ENCODE measurements around the gene FMNL2.

Gene FMNL2

DNA sequence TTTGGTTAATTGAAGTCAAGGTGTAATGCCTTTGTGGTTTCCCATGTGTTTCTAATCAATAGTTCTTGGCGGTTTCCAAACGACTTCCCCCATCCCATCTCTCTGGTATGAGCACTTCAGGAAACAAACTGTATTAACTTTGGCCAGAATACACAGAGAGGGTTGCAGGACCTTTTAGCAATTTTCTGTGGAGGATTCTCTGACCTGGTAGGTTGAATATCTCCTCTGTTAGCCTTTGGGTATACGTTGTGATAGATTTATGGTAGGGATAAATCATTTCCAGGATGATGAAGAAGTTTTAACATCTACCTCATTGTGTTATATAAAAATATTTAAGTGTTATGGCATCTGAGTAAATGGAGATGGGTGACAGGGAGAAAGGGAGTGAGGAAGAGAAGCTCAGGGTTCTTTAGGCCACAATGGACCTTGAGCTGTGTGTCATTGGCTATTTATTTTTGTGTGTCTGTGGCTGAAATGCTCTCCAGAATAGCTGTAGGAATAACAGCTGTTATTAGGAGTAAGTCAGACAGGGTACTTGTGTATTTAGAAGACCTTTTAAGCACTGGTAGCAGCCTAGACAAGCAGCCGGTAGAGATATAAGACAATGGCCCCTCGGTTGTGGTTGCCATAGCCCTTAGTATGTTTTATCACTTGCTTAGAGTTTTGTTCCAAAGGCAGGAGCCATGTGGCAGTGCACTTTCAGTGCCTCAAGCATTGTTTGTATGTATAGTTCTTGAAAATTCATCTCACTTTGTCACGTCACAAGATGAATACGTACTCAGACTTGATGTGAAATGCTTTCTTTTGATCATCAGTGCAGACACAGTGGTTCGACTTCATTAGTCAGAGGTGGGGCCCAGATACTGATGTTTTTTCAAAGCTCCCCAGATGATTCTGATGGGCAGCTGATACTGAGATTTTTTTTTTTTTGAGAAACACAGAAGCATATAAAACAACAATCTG lies 91.1 kb downstream of the FMNL2 start:
- DNase-seq (ENCODE audit: low read depth, low spot score) = no peak

DNA sequence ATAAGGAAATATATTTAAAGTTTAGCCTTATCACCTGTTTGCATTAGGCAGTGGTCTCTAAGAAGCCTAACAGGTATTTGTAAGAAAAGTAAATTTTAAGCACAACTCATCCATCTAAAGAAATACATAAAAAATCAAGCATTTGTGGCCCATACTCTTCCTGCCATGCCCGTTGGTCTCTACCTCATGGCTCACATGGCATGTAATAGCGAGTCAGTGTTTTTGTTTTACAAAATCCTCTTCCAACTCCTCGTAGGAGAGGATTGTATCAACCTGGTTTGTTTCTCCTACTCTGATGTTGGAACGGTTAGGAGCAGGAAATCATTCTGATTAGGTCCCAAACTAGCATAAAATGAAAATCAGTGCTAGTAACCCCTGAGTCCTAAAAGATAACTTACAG lies 91.8 kb downstream of the FMNL2 start:
- no peak for DNase-seq (ENCODE audit: low read depth, low spot score)

DNA sequence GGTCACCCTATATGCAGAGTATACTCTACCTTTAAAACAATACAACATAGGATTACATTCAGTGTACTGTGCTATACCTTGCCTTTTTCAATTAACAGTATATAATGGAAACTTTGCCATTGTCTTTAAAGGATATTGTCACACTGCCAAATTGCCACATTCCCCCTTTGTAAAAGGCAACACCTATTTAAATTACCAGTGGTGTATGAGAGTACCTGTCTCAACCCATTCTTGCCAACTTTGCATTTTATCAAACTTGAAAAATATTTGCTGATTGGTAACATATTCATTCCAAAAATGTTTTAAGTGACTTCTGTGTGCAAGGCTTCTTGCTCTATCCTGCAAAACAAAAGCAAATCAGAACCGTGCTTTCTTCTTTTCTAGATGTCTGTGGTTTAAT lies 92.9 kb downstream of the FMNL2 start:
- no peak for DNase-seq (ENCODE audit: low read depth, low spot score)

DNA sequence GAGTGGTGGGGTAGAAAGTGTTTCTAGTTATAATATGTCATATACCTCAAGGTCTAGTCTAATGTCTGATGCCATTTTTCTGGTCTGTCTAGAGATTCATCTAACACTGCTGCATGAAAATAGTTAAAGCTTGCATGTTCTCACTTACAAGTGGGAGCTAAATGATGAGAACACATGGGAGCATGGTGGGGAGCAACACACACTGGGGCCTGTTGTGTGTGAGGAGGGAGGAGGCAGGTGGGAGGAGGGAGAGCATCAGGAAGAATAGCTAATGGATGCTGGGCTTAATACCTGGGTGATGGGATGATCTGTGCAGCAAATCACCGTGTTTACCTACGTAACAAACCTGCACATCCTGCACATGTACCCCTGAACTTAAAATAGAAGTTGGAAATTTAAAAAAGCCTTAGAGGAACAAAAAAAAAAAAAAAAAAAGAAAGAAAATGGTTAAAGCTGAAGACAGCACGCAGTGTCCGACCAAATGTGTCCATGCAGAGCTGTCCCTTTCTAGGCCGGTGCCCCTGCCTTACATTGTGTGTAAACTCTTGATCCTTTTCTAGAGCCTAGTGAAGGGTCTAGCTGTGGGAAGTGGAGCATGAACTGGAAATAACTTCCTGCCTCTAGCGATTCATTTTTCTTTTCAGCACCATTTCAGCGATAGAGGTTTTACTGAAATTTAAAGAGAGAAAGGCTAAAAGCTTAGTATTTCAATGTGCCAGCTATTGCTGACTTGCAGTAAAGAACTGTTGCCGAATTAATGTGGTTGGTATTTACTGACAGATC lies 94.0 kb downstream of the FMNL2 start:
- no peak for DNase-seq (ENCODE audit: low read depth, low spot score)

DNA sequence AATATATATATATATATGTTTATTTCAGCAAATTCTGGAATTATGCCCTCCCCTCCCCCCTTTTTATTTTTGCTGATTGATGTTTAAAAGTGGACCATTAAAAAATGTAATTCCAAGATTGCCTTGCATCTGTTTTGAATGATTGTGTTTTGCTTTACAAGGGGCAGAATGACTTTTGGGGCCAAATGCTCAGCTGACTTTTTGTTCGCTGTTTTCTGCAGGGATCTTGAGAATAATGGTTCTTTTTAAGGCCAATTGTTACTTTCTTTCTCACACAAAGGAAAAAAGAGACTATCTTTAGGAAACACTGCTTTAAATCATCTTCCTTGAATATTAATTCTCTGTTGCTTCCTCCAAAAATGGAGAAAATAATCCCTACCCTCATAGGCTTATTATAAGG lies 95.9 kb downstream of the FMNL2 start:
- no peak for DNase-seq (ENCODE audit: low read depth, low spot score)

DNA sequence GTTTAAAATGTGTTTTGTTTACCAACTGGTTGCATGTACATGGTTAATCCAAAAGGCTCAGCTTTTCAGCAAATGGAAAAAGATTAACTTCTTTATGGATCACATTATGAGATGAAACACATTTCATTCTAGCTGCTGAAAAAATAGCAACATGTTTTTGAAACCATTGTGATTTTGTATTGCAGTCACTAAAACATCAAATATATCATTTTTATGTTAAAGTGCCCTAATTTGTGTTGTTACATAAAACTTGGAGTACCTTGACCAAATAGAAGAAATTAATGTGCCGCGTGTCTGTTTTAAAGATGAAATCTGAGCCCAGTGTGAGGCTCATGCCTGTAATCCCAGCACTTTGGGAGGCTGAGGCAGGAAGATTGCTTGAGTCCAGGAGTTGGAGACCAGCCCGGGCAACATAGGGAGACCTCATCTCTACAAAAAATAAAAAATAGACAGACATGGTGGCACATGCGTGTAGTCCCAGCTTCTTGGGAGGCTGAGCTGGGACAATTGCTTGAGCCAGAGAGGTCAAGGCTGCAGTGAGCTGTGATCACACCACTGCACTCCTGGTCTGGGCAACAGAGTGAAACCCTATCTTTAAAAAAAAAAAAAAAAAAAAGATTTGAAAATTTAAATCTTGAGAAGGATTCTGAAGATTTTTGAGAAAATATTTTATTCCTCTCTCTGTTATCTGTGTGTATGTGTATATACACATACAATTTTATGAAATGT lies 96.6 kb downstream of the FMNL2 start:
- no peak for DNase-seq (ENCODE audit: low read depth, low spot score)

DNA sequence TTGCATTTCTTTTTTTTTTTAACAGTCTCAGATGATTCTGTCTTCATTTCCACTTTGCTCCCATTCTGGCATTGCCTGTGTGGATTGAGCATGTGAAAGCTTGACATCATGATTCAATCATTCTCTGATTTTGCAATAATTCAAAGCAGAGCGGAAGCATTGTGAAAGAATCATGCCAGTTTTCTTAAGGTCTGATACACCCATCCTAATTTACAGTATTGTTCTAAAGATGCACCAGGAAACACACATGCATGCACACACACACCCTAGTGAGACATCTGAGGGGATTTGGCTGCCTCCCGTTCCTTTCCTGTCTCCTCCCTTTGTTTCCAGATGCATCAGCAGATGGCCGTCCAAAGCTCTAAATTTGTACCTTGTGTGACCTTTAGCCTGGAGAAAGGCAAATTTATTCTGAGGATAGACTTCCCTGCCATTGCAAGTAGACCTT lies 97.3 kb downstream of the FMNL2 start:
- no peak for DNase-seq (ENCODE audit: low read depth, low spot score)

DNA sequence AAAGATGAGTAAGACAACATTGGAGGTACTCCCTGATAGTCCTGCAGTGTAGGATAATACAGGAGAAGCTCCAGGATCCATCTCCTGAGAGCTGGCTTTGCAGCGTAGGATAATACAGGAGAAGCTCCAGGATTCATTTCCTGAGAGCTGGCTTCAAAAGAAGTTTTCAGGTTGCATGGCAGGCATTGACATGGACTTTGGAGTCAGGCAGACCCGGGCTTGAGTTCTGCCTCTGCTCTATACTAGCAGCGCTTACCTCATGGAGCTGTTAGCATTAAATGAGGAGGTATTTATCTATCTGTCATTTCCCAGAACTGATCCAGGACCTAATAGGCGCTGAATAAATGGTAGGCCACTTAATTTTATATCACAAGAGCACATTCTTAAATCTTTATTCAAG lies 97.8 kb downstream of the FMNL2 start:
- DNase-seq (ENCODE audit: low read depth, low spot score) = no peak

DNA sequence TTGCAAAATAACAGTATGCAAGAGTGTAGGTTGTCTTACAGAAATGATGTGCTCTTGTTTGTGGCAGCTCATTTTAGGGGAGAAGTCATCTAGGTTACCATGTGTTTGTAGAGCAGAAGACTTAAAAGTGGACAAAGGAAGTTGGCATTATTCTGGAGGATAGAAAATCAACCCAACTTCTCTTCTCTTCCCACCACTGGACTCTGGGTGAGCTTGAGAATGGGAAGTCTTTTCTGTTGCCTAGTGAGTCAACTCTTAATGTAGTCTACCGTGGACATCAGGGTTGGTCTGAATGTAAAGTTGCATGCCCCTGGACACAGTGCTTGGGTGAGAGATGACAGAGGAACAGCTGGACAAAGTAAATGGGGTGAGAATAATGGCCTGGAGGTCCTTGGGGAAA lies 98.3 kb downstream of the FMNL2 start:
- DNase-seq (ENCODE audit: low read depth, low spot score) = no peak

DNA sequence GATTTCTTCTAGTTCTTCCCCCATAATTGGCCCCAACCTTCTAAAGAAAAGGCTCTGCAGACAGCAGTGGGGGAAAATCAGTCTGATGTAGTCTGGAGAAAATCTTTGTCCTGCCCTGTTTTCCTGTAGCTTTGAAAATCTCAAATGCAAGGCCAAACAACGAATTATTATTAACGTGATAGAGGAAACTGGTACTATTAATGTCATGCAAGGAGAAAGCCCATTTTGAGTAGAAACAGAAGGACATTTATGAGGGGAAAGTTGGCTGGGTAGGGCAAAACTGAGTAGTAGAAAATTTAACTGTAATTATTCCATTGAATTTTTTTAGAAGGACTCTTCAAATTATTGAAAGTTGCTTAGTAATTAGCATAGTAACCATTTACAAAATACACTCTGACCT lies 98.8 kb downstream of the FMNL2 start:
- no peak for DNase-seq (ENCODE audit: low read depth, low spot score)

DNA sequence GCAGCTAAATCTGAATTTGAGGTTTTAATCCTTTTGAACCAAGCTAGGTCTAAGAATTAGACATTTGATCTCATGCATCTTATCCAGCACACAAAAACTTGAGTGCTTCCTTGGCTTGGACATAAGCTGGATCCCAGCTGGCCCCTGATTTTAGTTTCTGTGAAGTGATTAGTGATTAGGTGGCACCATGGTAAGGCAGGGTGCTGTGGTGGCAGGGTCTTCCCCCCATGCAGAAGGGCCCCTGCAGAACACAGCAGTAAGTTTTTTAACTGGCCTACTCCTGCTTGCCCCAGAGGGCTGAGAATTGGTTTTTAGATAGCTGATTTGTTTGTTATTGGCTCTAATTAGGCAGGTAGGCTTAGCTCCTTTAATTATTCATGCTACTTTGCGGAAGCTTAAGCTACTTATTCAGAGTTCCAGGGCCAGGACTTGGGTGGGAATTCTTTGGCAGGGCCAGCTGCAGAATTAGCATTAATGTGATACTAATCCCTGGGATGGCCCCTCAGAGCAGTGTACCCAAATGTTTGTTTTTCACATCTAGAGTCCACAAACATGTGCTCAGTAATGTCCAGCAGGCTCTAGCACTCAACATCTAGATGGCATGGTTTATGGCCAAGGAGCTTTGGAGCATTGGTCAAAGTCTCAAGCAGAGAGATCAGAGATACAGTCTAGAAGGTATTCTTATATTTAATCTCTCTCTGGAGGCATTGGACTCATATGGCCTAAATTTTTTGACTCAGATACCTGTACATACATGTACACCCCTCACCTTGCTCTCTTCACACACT lies 99.6 kb downstream of the FMNL2 start:
- no peak for DNase-seq (ENCODE audit: low read depth, low spot score)

DNA sequence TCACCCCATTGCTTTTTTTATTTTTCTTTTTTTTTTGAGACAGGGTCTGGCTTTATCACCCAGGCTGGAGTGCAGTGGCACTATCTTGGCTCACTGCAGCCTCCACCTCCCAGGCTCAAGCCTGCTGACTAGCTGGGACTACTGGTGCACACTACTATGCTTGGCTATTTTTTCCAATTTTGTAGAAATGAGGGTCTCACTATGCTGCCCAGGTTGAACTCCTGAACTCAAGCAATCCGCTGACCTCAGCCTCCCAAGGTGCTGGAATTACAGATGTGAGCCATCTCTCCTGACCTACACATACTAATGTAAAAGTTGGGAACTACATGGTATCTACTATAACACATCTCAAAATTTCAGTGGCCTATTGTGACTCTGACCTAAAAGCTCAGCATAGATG lies 101.2 kb downstream of the FMNL2 start:
- DNase-seq (ENCODE audit: low read depth, low spot score) = no peak

DNA sequence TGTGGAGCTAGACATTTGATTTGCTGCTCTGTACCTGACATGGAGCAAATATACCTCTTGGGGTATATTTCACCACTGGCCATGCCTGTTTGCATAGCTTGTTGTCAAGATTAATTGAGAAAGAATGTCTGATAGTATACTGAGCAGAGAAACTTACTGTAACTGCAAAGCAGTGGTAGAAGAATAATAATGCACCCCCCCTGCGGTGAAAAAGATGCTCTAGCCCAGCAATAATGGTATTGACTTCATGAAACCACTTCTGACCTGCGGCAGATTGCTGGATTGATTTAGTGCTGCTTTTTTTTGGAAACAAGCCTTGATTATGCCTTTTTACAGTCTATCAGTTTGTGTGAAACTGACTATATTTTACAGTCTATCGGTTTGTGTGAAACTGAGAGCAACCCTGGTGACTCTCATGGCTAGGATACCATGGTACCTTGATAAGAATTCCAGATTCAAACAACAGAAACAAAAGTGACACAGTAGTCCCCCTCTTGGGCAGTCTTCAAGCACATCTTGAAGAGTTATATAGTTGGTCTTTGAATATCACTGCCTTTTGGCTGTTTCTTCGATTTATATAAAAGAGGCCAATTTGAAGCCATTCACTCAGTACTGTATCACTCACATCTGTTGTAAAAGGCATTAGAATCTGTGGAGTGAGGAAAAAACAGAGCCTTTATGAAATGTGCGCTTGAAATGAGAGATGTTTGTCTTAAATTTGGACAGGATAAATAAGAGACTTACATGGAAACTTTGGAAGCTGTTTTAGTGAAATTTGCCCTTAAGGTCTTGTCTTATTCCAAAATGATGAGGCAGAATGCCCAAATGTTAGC lies 102.5 kb downstream of the FMNL2 start:
- DNase-seq (ENCODE audit: low read depth, low spot score) = no peak

DNA sequence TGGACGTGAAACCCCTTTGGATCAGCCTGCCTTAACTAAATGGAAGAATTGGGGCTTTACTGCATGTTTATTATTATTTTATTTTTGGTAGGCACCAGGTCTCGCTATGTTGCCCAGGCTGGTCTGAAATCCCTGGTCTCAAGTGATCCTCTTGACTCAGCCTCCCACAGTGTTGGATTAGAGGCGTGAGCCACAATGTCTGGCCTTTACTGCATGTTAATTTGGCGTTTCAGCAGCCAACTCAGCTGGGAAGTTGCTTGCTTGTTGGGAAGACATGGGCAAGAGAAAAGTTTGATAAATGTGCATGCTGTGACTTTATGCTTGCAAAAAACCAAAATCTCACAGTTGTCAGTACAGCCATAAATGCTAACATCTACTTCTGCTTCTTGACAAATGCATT lies 105.1 kb downstream of the FMNL2 start:
- no peak for DNase-seq (ENCODE audit: low read depth, low spot score)

DNA sequence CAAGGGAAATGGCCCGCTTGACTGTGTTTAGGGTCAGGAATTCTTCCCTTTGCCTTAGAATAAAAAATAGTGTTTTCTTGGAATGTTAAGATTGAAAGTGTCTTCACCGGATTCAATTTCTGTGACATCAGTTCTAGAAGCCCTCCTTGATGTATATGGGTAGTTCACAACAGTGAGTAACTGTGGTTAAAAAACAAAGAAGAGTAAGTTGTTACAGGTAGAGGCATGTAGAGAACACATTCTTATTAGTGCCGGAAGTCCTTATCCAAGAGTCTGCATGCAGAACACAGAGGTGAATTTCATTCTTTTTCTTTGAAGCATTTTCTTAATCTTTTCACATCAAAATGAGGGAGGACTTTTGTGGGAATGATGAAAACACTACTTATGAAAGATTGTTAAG lies 105.5 kb downstream of the FMNL2 start:
- no peak for DNase-seq (ENCODE audit: low read depth, low spot score)

DNA sequence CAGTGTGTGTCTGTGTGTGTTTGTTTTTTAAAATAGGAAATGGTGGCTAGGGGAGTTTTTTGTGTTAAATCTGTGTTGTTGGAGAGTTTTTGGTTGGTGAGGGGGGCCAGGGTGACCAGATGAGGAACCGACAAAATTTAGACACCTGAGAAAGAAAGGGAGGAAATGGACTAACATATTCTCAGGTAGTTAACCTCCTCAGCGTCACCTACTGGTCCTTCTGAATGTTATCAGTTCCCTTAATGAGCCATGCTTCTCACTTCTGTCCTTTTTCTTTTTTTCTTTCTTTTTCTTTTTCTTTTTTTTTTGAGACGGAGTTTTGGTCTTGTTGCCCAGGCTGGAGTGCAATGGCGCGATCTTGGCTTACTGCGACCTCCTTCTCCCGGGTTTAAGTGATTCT lies 107.0 kb downstream of the FMNL2 start:
- DNase-seq (ENCODE audit: low read depth, low spot score) = no peak

DNA sequence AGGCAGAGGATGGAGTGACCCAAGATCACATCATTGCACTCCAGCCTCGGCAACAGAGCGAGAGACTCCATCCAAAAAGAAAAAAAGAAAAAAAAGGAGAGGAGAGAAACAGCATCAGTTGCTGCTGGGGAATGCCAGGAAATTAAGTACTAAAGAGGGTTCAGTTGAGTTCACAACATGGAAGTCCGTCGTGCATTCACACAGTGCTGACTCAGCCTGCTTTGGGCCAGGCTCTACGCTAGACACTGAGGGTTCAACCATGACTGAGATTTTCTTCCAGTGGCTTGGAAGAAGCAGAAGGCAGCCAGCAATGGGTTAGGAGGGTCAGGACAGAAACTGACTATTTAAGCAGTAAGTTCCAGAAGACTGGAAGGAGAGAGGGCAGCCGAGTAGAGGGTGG lies 108.8 kb downstream of the FMNL2 start:
- DNase-seq (ENCODE audit: low read depth, low spot score) = no peak

DNA sequence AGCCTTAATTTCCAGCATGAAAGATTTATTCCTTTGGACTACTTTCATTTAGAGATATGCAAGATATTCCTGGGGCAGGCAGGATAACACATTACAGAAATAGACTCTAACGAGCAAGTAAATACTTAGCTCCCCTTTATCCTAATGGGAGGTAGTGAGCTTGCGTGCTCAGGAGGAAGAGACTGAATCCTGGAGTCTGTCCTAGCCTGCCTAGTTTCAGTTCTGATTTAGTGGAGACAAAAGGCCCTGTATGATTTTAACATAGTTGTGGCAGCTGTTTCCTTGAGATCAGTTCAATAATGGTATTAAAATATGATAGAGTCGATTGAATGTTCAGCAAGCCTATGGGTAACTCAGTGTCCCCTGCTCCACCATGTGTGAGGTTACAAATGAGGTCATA lies 109.5 kb downstream of the FMNL2 start:
- no peak for DNase-seq (ENCODE audit: low read depth, low spot score)

DNA sequence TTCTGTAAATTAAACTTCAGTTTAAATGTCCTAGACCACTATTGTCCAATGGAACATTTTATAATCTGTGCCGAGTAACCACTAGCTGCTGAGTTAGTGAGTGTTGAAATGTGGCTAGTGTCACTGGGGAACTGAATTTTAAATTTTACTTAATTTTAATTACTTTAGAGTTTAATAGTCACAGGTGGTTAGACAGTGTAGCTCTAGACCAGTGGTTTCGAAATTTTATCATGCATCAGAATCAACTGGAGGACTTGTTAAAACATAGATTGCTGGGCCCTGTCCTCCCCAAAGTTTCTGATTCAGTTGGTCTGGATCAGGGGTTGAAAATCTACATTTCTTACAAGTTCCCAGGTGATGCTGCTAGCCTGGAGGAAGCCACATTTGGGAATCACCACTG lies 110.4 kb downstream of the FMNL2 start:
- no peak for DNase-seq (ENCODE audit: low read depth, low spot score)

DNA sequence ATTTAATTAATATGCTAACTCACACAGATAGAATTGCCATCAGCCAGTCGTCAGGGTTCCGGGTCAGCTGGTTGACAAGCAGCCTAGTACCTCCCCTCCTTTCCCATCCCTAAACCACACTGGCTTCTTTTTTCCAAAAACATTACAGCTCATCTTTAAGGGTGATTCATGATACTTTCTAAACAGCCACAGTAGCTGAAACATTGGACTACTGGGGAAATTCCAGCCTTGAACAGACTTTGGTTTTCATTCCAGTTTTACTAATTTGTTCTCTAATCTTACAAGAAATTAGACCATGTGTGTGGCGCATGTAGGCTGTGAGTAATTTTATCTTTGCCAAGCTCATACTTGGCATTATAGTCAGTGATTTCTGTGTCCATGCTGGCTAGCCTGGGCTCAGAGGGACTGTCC lies 110.8 kb downstream of the FMNL2 start:
- no peak for DNase-seq (ENCODE audit: low read depth, low spot score)

All from activated naive CD8-positive, alpha-beta T cell treated with anti-CD3 and anti-CD28 coated beads, Interleukin-2, amount 50 U/mL, for 16 hours (primary cell).